Ramos (cell line): ENCODE results near the gene HHEX.
"Not testable (repeated sequence)": the region's sequence is repeated elsewhere in the genome, so short reads cannot be mapped to it uniquely, and the experiment has no call there.

Source experiments
- in situ Hi-C: fragments of 300-500 bp; cut with MboI; formaldehyde crosslinking; loops from one replicate; pipeline ENCODE4 v1.14.3; 2022; ENCODE audit warnings: low sequenced_read_pairs; ENCODE audit not compliant: unreplicated experiment

HHEX gene

DNA sequence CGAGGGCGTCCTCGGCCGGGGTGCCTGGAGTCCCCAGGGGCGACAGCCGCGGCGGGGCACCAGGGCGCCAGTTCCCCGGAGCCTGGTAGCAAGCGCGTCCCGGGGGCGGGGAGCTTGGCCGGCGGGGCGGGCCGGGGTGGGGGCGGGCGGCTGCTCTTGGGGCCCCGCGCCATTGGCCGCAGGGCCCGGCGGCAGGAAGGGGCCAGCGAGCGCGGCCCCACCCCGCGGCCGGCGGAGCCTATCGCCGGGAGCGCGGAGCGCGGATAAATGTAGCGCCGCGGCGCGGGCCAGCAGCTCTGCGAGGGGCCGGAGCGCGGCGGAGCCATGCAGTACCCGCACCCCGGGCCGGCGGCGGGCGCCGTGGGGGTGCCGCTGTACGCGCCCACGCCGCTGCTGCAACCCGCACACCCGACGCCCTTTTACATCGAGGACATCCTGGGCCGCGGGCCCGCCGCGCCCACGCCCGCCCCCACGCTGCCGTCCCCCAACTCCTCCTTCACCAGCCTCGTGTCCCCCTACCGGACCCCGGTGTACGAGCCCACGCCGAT is at the start of gene HHEX:
HHEX (plus strand) TSS at position 293 of the 548 bp plus-strand sequence; CDS start at position 325, 32 bp downstream.
- in situ Hi-C loops, result no loop called here

DNA sequence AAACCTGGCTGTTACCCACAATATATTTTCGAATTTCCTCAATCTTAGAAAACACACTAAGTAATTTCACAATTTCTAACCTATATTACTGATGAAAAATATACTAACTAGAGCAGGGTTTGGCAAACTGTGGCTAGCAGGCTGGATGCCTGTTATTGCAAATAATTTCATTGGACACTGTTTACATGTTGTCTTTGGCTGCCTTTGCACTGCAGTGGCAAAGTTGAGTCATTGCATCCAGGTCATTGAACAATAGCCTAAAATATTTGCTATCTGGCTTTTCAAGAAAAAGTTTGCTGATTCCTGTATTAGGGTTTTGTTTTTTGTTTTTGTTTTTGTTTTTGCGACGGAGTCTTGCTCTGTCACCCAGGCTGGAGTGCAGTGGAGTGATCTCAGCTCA is 49.6 kb upstream of the HHEX start:
- in situ Hi-C loops, result no loop called here

DNA sequence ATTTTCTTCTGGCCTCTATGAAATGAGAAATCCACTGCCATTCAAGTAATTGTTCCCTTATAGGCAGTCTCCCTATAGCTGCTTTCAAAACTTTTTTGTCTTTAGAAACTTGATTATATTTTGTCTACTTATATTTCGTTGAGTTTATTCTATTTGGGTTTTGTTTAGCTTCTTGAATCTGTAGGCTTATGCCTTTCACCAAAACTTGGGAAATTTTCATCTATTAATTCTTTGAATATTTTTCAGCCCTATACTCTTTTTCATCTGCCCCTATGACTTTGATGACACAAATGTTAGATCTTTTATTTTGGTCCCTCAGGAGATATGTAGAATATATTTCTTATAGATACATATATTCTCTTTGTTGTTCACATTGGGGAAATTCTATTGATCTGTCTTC is 48.3 kb upstream of the HHEX start:
- in situ Hi-C loops, result no loop called here

DNA sequence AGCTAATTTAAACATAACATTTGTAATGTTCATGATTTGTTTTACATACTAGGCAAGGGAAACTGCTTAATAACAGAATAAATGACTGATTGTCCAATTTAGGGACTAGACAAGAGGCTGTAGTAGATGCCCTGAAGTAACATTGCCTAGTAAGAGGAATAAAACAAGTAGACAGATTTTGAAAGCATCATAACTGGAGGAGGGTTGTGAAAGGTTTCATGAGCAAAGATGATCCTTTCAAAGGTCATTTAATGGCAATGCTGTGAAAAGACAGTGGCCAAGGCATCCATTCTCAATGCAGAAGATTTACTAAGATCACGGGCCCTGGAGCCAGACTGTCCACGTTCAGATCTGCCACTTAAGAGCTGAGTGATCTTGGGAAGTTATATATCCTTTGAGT is 44.8 kb upstream of the HHEX start:
- in situ Hi-C loops, result no loop called here

DNA sequence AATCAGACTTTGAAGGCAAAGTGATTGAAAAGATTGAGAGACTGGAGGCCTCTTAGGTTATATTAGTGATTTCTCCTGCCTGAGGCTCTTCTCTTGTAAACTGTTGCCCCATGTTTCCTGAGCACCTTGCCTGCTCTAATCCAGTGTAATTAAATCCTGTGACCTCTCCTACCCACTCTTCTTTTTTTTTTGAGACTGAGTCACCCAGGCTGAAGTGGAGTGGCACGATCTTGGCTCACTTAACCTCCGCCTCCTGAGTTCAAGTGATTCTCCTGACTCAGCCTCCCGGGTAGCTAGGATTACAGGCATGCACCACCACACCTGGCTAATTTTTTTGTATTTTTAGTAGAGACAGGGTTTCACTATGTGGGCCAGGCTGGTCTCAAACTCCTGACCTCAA is 38.9 kb upstream of the HHEX start:
- in situ Hi-C loops, result not testable (repeated sequence)

DNA sequence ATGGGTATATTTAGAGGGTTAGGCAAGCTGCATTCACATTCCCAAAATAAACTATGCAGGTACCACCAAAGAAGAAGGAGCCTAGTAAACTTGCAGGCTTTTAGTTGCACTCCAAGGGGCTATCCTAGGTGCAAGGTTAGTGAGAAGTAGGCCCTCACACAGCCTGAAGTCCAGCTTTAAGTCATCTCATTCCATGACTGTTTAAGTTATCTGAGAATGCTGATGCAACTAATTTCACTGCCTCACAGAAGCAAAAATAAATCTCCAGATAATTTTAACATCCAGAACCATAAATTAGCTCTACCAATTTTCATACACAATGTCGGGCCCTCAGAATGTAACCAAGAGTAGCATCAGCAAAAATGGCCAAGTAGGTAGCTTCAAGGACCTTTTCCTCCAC is 34.3 kb upstream of the HHEX start:
- in situ Hi-C loops, result no loop called here

DNA sequence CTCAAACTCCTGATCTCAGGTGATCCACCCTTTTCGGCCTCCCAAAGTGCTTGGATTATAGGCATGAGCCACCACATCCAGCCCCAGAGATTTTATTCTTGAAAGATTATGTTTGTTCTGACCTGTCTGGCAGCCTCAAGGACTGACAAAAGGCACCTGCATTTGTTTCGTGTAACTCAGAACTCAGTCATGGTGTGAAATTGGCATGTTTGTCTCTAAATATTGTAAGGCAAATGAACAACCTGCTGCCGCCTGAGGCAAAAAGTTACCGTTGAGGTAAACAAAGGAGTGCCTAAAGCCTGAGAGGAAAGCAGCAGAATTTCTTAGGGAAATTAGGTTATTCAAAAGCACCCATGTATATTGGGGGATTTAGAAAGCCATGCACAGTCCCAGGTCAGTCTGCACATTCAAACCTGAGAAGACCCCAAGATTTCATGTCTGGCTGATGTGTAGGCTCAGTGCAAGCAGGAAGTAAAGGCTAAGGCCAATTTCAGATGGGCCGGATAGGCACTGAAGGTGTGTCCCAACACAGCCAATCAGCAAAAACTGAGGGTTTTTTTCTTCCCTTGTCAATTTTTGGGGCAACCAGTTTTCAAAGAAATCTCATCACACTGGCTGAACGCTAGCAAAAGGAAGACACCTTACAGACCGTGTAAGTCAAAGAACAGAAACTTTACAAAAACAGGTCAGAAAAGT is 33.3 kb upstream of the HHEX start:
- in situ Hi-C loops, result no loop called here

DNA sequence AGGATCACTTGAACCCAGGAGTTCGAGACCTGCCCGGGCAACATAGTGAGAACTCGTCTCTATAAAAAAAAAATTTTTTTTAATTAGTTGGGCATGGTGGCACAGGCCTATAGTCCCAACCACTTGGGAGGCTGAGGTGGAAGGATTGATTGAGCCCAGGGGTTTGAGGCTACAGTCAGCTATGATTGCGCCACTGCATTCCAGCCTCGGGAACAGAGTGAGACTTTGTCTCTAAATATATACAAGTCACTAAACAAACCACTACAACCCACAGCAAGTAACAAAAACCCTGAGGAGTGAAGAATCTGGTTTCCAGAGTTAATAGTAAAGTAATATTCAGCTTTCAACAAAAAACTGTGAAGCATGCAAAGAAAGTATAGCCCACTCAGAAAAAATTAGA is 32.7 kb upstream of the HHEX start:
- in situ Hi-C loops, result no loop called here

DNA sequence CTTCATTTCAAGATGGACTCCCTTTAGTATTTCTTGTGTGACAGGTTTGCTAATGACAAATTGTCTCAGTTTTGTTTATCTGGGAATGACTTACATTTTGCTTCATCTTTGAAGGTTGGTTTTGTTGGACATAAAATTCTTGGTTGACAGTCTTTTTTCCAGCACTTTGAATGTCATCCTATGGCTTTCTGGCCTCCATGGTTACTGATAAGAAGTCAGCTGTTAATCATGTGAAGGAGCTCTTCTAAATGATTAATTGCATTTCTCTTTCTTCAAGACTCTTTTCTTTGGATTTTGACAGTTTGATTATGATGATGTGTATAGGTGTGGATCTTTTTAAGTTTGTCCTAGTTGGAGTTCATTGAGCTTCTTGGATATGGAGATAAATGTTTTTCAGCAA is 26.9 kb upstream of the HHEX start:
- in situ Hi-C loops, result no loop called here

DNA sequence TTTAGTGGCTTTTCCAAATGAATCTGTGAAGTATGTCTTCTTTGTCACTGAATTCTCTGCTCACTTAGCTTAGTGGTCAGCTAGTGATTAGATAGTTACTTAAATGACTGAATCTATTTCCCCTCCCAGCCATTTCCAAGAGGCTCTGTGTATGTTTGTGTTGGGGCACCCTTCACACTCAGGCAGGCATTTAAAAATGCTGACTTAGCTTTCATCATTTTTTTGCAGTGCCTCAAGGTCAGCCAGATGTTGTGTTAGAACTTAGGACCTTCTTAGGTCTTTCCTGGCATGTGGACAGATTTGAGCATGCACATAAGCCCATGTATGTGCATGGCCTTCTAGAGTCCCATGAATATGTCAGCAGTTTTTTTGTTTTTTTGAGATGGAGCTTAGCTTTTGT is 25.4 kb upstream of the HHEX start:
- in situ Hi-C loops, result no loop called here

DNA sequence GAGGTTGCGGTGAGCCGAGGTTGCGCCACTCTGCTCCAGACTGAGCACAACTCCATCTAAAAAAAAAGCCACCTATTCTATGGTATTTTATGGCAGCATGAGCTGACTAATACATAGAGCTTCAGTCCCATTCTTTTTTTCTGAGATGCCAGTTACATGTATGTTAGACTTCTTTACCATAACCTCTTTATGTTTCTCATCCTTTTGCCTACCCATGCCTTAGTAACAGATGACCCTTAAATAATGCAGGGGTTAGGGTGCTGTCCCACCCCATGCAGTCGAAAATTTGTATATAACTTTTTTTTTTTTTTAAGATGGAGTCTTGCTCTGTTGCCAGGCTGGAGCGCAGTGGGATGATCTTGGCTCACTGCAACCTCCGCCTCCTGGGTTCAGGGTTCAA is 22.7 kb upstream of the HHEX start:
- in situ Hi-C loops, result no loop called here

DNA sequence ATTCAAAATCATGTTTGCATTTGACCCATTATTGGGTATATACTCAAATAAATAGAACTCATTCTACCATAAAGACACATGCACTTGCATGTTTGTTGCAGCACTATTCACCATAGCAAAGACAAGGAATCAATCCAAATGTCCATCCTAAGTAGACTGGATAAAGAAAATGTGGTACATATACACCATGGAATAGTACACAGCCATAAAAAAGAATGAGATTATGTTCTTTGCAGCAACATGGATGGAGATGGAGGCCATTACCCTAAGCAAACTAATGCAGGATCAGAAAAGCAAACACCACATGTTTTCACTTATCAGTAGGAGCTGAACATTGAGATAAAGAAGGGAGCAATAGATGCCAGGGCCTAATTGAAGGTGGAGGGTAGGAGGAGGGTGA is 12.0 kb upstream of the HHEX start:
- in situ Hi-C loops, result no loop called here

DNA sequence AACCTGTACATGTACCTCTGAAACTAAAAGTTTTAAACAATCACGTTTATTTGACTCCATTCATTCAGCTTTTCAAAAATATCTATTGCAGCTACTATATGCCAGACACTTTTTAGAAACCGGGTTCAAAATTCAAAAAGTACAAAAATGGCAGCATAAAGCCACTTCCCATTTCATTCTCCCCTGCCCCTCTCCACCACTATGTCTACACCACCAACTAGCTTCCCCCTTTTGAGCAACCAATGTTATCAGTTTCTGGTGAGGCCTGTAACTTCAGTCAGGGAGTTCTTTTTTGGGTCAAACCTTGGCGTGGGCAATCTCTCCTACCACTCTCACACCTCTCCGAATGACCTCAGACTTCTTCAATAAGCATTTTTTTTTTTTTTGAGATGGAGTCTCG is 11.5 kb upstream of the HHEX start:
- in situ Hi-C loops, result no loop called here

DNA sequence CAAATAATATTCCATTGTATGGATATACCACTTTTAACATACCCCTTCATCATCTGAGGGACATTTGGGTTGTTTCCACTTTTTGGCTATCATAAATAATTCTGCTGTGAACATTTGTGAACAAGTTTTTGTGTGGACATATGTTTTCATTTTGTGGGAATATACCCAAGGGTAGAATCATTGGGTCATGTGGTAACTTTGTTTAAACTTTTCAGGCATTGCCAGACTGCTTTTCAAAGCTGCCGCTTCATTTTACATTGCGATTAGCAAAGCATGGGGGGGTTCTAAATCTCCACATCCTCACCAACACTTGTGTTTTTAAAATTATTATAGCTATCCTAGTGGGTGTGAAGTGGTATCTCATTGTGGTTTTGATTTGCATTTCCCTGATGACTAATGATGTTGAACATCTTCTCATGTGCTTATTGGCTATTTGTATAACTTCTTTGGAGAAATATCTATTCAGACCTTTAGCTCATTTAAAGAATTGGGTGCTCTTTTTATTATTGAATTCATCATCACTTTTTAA is 8.4 kb upstream of the HHEX start:
- in situ Hi-C loops, result no loop called here

DNA sequence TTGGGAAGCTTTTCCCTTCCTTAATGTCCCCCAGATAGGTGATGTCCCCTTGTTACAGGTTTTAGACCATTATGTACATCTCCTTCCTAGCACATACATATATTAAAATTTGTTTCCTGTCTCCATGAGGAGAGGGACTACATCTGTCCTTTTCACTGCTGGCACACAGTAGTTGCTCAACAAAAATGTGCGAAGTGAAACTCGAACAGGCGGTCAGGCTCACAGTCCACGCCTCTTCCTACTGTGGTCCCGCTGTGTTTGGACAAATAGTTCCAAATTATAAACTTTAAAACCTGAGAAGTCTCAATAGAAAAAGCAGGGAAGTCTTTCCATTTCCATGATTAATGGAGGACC is 1.2 kb upstream of the HHEX start:
- in situ Hi-C loops, result no loop called here

DNA sequence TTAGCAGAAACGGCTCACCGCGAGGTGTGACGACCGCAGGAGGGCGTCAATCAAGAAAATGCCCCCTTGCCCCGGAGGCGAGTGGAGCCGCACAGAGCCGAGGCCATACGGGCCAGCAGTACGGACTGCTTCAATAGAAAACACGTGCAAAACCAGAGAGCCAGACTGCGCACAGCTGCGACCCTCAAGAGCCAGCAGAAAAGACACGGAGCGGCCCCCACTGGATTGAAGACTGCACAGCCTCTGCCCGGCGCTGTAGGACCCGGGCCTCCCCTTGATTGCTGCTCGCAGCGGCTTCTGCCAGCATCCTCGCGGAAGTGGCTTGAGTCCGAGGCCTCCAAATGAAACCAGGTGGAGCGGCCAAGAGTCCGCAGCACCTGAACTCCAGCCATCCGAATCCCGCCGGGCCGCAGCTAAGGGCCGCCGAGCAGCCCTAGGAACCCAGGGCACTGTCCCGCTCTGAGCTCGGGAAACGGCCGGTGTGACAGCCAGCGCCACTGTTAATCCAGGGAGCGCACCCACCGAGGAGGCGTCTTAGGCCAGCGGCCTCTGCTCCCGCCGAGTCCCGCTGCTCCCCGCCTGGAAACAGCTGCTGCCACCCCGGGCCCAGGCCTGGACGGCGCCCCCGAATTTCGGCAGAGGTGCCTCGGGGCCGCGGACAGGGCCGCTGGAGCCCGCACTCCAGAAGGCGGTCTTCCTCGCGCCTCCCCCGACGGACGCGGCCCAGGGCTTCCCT is 660 bp upstream of the HHEX start:
- in situ Hi-C loops, result no loop called here

DNA sequence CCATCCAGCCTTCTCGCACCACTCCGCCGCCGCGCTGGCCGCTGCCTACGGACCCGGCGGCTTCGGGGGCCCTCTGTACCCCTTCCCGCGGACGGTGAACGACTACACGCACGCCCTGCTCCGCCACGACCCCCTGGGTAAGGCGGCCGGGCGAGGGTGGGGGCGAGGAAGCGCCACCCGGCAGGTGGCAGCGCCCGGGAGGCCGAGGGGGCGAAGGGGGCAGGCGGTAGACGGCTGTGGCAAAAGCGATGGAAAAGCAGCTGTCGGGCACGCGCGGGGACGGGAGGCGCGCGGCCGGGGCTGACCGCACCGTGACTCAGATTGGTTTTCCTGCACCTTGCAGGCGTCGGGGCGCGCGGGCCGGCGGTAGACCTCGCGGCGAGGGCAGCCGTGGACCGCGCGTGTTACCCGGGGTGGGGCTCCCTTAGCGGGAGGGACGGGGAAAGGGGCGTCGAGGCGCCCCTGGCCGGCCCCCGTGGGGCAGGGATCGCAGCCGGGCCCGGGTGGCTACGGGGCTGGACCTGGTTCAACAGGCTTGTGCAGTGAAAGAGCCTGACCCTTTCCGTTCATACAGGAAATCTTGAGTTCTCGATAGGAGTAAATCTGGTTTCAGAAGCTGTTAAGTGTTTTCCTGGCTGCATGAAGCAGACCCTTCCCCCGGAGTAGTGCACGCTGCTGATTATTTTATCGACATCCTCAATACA is 608 bp downstream of the HHEX start:
- in situ Hi-C loops, result no loop called here

DNA sequence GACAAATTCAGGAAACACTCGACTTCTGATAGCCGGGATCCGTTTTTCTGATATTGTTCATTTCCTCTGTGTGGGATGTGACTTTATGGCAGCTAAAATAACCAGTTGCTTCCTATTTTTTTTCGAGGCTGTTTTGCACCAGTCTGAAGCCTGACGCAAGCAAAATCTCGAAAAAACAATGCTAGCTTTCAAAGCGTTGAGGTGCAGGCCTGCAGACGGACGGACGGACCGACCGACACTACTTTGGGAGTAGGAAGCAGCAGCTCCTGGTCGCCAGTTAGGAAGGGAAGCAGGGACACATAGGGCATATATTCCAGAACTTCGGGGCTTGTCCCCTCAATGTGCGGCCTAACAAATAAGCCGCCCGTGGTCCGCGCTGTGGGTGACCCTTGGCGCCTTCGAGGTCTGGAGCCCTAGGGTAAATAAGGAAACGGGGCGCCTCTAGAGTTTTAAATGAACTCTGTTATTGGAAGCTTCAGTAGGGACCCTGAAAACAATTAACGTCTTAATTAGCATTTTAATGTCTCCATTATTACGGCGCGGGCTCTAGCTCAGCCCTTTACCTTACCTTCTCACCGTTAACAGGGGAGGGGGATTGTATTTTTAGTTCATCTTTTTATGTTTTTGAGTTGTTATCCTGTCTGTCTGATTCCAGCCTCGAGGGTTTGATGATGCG is 1.3 kb downstream of the HHEX start:
- in situ Hi-C loops, result no loop called here

DNA sequence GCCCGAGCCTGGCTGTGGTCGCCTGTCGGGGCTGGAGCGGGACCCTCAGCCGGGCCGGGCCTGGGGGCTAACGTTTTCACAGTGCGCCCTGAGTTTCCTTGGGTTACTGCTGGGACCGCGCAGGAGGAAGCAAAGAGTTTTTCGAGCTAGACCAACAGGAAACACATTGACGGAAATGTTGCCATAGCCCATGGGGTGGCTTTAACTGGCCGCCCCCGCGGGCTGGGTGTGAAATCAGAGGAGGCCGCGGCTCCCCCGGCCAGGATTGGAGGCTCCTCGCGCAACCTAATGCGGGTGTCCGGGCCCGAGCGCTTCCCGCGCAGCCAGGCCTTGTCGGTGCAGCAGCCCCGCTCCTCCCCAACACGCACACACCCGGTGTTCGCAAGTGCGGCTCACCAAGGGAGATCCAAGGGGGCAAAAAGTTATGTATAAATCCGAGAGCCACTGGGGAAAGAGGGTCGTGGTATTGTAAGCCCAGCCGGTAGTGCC is 1.9 kb downstream of the HHEX start:
- in situ Hi-C loops, result no loop called here

DNA sequence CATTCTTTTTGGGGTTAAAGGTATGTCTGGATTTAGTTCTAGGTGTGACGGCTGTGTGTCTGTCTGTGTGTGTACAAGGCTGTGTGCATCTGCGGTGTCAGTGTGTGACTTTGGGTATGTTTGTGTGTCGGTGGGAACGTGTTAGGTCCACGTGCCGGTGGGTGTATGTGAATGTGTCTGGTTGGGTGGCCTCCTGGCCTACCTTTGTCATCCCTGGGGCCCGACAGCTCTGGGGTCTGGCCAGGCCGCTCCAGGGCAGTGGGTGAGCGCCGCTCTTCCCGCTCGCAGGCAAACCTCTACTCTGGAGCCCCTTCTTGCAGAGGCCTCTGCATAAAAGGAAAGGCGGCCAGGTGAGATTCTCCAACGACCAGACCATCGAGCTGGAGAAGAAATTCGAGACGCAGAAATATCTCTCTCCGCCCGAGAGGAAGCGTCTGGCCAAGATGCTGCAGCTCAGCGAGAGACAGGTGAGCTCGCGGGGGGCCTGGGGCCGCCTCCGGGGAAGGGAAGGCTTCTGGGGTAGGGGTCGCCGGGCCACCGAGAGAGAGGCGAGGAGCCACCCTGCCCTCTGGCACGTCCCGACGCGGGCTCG is 2.4 kb downstream of the HHEX start:
- in situ Hi-C loops, result no loop called here
